ENCODE results near the gene PTDSS2.

- no peak for TF ChIP-seq CTCF (IDR thresholded peaks at IDR 0.05)
- no peak for TF ChIP-seq POLR2A (IDR thresholded peaks at IDR 0.05)
- TF ChIP-seq POLR2AphosphoS5 (IDR thresholded peaks at IDR 0.05): no peak
- no peak for TF ChIP-seq EP300 (IDR thresholded peaks at IDR 0.05)
Measured at GRCh38 chr11:441043-441417, 9.0 kb upstream of the PTDSS2 start.
